GM21529 (cell line): ENCODE results near the gene AXIN1.
"Not testable (repeated sequence)": the region's sequence is repeated elsewhere in the genome, so short reads cannot be mapped to it uniquely, and the experiment has no call there.

Experiments
- ATAC-seq: cut with Tn5 transposase; IDR thresholded peaks from one replicate; pipeline ENCODE4 v1.9.1; 2021; ENCODE audit not compliant: unreplicated experiment

Gene AXIN1

DNA sequence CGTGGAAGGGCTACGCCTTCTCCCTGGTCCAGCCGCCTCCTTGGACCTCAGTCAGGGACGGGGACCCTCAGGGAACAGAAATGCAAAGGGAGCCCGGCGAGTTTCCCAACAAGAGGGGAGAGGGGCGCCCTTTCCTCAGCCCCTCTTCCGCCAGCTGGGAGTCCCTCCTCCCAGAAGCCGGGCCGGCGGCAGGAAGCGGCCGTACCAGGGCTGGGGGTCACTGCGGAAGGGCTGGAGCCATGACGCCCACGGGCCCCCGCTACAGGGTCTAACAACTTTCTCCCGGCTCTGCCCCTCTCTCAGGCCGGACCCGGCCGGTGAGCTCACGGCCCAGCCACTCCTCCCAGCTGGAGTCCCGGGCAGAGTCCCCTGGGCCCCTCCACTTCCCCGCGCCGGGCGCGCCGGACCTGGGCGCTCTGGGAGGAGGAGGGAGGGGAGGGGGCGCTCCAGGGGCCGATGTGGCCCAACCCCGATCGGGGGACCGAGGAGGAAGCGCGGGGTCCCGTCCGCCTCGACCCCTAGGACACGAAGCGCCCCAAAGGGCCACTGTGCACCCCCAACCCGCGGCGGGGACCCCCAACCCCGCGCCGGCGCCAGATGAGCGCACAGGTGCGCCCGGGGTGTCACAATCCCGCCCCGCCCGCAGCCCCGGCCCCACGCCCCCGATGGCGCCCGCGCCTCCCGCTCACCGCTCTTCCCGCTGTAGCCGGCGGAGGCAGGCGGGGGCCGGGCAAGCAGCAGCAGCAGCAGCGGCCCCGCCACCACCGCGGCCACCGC, 28.7 kb upstream of the AXIN1 start:
- peak; percentile 30 for ATAC-seq

GRCh38 chr16:380762-381011, 28.2 kb upstream of the AXIN1 start:
- peak; percentile 10 for ATAC-seq

GRCh38 chr16:379961-380761, 27.6 kb upstream of the AXIN1 start:
- ATAC-seq = no peak

GRCh38 chr16:379183-379960, 26.8 kb upstream of the AXIN1 start:
- no peak for ATAC-seq

GRCh38 chr16:378821-379182, 26.3 kb upstream of the AXIN1 start:
- ATAC-seq = no peak

- ATAC-seq = not testable (repeated sequence)
Measured at GRCh38 chr16:378113-378820, 25.7 kb upstream of the AXIN1 start.

GRCh38 chr16:377419-377951, 25.0 kb upstream of the AXIN1 start:
- no peak for ATAC-seq

DNA sequence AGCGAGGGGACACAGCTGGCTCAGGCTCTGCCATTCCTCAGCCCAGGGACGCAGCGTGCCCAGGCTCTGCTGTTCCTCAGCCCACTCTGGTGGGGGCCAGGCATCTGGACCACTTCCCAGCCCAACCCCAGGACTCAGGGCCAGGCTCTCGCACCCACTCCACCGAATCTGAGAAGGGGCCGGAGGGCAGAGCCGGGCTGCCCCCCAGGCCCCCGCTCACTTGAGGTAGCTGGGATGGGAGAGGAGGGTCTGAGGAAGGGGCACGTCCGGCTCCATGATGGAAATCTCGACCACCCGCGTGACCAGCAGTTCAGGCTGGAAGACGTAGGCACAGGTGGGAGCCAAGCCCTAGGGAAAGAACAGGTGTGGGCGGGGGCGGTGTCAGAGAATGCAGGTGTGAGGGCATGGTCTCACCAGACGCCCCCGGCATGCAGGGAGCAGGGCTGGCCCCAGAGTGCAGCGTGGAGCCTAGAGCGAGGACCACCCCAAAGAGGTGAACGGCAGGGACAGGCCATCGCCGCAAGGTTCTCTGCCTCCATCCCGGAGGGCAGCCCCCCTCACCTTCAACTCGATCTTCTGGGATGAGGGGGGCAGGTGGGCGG, 24.4 kb upstream of the AXIN1 start:
- no peak for ATAC-seq

GRCh38 chr16:375927-376816, 23.6 kb upstream of the AXIN1 start:
- ATAC-seq = no peak

- ATAC-seq = no peak
Measured at GRCh38 chr16:375212-375611, 22.7 kb upstream of the AXIN1 start.

DNA sequence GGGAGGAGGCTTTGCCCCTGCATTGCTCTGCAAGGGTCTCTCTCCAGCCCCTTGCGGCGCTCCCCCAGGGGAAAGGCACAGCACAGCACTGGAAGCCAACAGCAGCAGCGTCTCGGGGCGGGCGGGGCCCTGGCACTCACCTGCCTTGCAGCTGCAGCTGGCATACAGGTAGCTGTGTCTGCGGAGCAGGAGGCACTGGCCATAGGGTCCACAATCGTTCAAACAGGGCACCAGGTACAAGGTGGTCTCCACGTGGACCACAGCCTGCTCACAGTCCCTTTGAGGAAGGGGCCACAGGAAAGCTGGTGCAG, 22.0 kb upstream of the AXIN1 start:
- ATAC-seq = no peak

GRCh38 chr16:373848-374615, 21.5 kb upstream of the AXIN1 start:
- no peak for ATAC-seq

- ATAC-seq = no peak
Measured at GRCh38 chr16:373020-373598, 20.6 kb upstream of the AXIN1 start.

- no peak for ATAC-seq
Measured at GRCh38 chr16:372302-372983, 19.9 kb upstream of the AXIN1 start.

GRCh38 chr16:371515-372301, 19.2 kb upstream of the AXIN1 start:
- ATAC-seq = no peak

DNA sequence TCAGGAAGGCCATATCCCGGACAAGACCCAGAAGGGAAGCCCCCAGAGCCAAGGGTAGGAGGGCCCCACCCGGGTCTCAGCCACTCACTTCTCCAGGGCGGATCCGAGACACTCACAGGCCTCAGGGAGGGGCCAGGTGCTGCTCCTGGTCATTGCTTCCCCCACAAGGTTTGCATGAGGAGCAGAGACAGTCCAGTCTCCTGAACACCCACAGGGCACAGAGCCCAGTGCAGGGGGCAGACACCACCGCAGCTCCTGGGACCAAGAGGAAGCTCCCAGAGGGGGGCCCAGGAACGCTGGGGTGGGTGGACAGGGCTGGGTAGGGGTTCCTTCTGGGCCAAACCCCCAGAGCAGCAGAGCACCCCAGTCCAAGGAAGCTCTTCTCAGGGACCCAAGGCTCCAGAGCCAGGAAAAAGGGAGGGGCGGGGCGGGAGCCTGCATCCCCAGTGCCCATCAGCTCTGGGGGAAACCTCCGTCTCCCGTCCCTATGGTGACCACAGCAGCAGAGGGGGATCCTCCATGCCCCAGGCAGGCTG, 18.5 kb upstream of the AXIN1 start:
- no peak for ATAC-seq

DNA sequence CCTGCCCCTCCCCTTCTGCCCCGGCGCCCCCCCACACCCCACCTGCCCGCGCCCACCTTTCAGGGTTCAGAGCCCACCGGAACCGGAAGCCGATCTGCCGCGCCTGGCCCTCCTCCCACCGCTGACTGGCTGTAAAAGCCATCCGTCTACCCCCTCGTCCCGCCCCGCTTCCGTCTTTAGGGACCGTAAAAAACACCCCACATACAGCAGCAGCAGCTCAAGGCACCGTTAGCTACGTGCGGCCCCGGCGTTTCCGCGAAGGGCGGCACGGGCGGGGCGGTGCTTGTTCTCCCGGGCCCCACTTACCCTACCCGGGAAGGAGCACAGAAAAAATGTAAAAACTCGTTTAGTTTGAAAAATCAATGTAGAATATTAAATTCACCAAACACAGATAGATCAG, 17.9 kb upstream of the AXIN1 start, which contains the start of gene MRPL28:
MRPL28 (minus strand) TSS at position 96 of the 400 bp plus-strand sequence. CDS start 320 bp downstream, outside the sequence.
- ATAC-seq = peak; percentile 83
